Stimulated activated CD4-positive, alpha-beta T cell treated with anti-CD3 and anti-CD28 coated beads, Interleukin-2, amount 100 ng/mL, for 48 hours (primary cell): ENCODE measurements around the gene PPP1R14B.

Experiments used
- DNase-seq, 2 donors: peaks; one replicate each; pipeline ENCODE4 v3.0.0-alpha.2; 2020

The PPP1R14B gene

GRCh38 chr11:64229744-64230170 lies 17.0 kb downstream of the PPP1R14B start:
- DNase-seq, result no peak

DNA sequence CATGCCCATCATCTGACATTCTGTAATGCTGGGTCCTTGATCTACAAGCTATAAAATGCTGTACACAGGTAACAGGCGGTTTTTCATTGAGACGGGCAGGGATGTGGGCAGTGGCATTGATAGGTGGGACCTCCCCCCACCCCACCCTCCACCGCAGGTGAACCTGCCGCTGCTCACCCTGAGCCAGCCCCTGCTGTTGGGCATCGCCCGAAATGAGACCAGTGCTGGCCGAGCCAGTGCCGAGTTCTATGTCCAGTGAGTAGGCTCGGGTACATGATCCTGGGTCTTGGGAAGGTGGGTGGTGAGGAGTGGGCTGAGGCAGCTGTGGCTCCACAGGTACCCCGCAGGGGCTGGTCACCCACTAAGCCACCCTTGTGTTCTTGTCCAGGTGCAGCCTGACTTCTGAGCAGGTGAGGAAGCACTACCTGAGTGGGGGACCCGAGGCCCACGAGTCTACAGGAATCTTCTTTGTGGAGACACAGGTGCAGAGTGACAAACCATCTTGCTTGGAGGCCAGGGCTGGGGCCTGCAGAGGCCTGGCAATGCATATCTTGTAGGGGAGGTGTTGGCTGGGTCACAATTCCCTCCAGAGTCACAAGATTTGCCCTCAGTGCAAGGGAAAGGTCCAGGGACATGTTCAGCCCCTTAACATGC lies 17.5 kb downstream of the PPP1R14B start:
- no peak for DNase-seq

- no peak for DNase-seq
Observed at GRCh38 chr11:64227405-64227956, 19.3 kb downstream of the PPP1R14B start.

- DNase-seq, result no peak
Observed at GRCh38 chr11:64226507-64227051, 20.2 kb downstream of the PPP1R14B start.

- DNase-seq, result peak; percentile 93 to 96
Observed at GRCh38 chr11:64225608-64226506, 20.9 kb downstream of the PPP1R14B start, which contains the start of the genes NUDT22 and TRPT1. NUDT22 (plus strand) TSS chr11:64226274; CDS start chr11:64226653, 379 bp downstream. TRPT1 (minus strand) TSS chr11:64226186; CDS start chr11:64225860, 326 bp downstream.

- DNase-seq, result no peak
Observed at GRCh38 chr11:64224891-64225607, 21.7 kb downstream of the PPP1R14B start.

DNA sequence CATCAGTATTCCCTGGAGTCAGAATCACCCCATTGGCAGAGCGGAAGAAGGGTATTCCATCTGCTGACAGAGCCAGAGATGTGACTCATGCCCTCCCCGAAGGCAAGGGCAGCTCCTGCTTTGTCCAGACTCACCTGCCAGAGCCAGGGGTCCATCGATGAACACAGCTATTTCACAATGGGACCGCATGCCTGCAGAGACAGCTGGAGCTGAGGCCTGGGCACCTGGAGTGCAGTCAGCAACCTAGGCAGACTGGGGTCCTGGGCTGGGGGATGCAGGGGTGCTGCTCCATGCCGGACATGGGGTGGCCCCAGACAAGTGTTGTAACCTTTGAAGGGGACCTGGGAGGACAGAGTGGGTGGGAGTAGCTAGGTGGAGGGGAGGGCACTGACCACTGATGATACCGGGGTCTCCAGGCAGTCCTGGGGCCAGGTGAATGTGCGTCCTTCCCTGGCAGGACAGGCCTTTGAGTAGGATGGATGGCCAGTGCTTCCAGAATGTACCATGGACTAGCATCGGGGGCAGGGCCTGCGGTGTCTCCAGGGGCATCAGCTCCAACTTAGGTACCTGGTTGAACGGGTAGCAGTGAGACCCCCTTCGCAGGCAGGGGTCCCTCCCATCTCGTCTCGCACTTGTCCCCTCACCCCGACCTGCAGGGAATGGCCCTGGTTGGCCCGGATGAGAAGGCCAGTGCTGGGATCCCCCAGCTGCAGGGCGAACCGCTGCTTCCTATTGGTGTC lies 22.4 kb downstream of the PPP1R14B start:
- DNase-seq, result no peak

- DNase-seq, result no peak
Observed at GRCh38 chr11:64223001-64223651, 23.6 kb downstream of the PPP1R14B start.

- no peak for DNase-seq
Observed at GRCh38 chr11:64222651-64223000, 24.1 kb downstream of the PPP1R14B start.

- DNase-seq, result no peak
Observed at GRCh38 chr11:64220798-64221197, 25.9 kb downstream of the PPP1R14B start.

- DNase-seq, result no peak
Observed at GRCh38 chr11:64220271-64220670, 26.5 kb downstream of the PPP1R14B start.

GRCh38 chr11:64219755-64220154 lies 27.0 kb downstream of the PPP1R14B start:
- no peak for DNase-seq

- no peak for DNase-seq
Observed at GRCh38 chr11:64219354-64219684, 27.4 kb downstream of the PPP1R14B start.

DNA sequence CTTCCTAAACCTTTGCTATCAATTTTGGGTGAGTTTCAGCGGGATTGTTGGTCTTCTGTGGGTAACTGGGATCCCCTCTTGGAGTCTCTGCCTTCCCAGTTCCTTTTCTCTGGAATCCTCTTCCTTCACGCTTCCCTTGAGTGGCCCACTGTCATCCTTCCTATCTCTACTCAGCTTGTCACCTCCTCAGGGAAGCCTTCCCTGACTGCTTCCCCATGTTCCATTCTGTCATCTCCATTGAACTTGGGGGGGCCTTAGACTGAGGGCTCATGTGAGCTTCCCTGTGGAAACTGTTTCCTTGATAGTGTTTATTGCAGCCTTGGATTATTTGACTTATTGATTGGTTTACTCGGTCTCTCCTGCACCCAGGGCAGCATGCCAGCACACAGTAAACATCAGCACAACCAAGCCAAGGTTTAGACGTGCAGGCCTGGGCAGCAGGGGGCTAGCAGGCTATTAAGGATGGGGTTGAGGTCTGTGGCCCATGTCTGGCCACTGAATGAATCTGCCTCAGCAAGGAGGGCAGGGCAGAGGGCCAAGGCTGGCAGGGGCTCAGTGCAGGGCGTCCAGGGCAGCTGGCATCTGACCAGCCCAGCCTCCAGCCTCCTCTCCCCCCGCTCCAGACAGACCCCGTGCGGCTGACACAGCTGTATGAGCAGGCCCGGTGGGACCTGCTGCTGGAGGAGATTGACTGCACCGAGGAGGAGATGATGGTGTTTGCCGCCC lies 28.0 kb downstream of the PPP1R14B start:
- DNase-seq, result no peak

DNA sequence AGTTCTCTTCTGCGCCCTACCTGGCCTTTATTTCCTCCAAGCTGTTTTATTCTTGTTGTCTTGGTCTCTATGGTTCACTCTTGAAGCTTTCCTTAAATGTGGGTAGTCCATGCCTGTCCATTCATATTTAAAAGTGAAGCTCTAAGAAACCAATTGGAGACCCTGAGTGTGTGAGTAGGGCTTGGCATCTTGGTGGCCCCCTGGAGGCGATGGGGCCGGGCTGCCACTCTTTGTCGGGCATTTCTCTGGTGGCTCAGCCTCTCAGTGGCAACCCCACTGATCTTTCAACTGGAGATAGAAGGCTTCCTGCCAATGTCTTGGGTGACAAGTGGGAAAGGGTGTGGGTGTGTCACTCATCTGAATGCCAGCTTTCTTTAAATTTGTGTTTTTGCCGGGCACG lies 29.9 kb downstream of the PPP1R14B start:
- no peak for DNase-seq

GRCh38 chr11:64211181-64211872 lies 35.4 kb downstream of the PPP1R14B start:
- no peak for DNase-seq

- no peak for DNase-seq
Observed at GRCh38 chr11:64210301-64211020, 36.3 kb downstream of the PPP1R14B start.

GRCh38 chr11:64209563-64209843 lies 37.2 kb downstream of the PPP1R14B start:
- no peak for DNase-seq

GRCh38 chr11:64208796-64209562 lies 37.8 kb downstream of the PPP1R14B start:
- DNase-seq, result no peak
